HL-60 (cell line): Measurements from ENCODE around the gene RALB.

Experiments used
- GABPA ChIP-seq: IDR thresholded peaks from 2 replicates; pipeline ENCODE4 v1.6.1; 2012; ENCODE audit warnings: low read depth
- TF ChIP-seq, protein P1 (sequence below): IDR thresholded peaks from one replicate; pipeline ENCODE4 v1.5.1; 2011; ENCODE audit warnings: low read length, control low read depth, inconsistent platforms; ENCODE audit not compliant: insufficient read depth
- TF ChIP-seq, protein P2 (sequence below): IDR thresholded peaks from 2 replicates; pipeline ENCODE4 v1.6.1; 2012; ENCODE audit warnings: low read depth; ENCODE audit not compliant: insufficient replicate concordance

DNA sequence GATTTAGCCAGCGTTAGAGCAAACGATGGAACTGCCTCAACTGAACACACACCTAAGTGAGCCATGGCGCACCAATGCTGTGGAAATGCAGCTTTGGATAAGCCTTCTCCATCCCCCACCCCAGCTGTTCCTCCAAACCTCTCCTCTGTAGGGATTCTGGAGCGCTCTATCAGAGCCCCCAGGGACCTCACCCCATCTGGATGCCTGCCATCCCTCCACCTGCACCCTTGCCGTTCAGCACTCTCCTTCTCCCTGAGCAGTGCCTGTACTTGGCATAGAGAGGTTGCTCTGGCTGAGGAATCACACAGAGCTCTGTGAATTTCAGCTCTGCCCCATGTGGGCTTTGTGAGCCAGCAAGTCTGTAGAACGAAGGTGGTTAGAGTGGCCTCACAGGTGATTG, 50.5 kb downstream of the RALB start:
- TF ChIP-seq, protein P1, sequence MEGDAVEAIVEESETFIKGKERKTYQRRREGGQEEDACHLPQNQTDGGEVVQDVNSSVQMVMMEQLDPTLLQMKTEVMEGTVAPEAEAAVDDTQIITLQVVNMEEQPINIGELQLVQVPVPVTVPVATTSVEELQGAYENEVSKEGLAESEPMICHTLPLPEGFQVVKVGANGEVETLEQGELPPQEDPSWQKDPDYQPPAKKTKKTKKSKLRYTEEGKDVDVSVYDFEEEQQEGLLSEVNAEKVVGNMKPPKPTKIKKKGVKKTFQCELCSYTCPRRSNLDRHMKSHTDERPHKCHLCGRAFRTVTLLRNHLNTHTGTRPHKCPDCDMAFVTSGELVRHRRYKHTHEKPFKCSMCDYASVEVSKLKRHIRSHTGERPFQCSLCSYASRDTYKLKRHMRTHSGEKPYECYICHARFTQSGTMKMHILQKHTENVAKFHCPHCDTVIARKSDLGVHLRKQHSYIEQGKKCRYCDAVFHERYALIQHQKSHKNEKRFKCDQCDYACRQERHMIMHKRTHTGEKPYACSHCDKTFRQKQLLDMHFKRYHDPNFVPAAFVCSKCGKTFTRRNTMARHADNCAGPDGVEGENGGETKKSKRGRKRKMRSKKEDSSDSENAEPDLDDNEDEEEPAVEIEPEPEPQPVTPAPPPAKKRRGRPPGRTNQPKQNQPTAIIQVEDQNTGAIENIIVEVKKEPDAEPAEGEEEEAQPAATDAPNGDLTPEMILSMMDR = no peak
- TF ChIP-seq, protein P2, sequence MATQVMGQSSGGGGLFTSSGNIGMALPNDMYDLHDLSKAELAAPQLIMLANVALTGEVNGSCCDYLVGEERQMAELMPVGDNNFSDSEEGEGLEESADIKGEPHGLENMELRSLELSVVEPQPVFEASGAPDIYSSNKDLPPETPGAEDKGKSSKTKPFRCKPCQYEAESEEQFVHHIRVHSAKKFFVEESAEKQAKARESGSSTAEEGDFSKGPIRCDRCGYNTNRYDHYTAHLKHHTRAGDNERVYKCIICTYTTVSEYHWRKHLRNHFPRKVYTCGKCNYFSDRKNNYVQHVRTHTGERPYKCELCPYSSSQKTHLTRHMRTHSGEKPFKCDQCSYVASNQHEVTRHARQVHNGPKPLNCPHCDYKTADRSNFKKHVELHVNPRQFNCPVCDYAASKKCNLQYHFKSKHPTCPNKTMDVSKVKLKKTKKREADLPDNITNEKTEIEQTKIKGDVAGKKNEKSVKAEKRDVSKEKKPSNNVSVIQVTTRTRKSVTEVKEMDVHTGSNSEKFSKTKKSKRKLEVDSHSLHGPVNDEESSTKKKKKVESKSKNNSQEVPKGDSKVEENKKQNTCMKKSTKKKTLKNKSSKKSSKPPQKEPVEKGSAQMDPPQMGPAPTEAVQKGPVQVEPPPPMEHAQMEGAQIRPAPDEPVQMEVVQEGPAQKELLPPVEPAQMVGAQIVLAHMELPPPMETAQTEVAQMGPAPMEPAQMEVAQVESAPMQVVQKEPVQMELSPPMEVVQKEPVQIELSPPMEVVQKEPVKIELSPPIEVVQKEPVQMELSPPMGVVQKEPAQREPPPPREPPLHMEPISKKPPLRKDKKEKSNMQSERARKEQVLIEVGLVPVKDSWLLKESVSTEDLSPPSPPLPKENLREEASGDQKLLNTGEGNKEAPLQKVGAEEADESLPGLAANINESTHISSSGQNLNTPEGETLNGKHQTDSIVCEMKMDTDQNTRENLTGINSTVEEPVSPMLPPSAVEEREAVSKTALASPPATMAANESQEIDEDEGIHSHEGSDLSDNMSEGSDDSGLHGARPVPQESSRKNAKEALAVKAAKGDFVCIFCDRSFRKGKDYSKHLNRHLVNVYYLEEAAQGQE = no peak
- TF ChIP-seq GABPA = no peak
